Natural killer cell treated with Interleukin-12 subunit alpha and Interleukin-12 subunit beta and Interleukin-15 and Interleukin-18, amount 100 ng/mL, for 72 hours (primary cell): Measurements from ENCODE around the gene TPI1. TPM values are rescaled to one million over a fixed set of nuclear protein-coding genes. Genes with fewer than 3 reads are reported as not detected.
"Not testable (repeated sequence)": the region's sequence is repeated elsewhere in the genome, so short reads cannot be mapped to it uniquely, and the experiment has no call there.

Experiments
- ATAC-seq, 2 donors: fragments of 150-1000 bp; cut with Tn5 transposase in 1 of 2; sonication (Bioruptor Pico), chemical (Tn5 transposase) in 1 of 2; 2 replicates each; pipeline ENCODE4 v1.10.0; 2021
- DNase-seq: peaks from one replicate; pipeline ENCODE4 v3.0.0; 2022; ENCODE audit warnings: low spot score
- H3K27ac Mint-ChIP-seq, 2 donors: 1 replicate in 1 of 2; 2 replicates in 1 of 2; pipeline ENCODE4 v1.8.0; 2022; ENCODE audit warnings: mixed read lengths in 2 of 2, mild to moderate bottlenecking in 1 of 2, moderate library complexity in 1 of 2
- H3K27me3 Mint-ChIP-seq, 2 donors: 1 replicate in 1 of 2; 2 replicates in 1 of 2; pipeline ENCODE4 v1.8.0; 2022; ENCODE audit warnings: mixed read lengths in 2 of 2
- H3K36me3 Mint-ChIP-seq: one replicate; pipeline ENCODE4 v1.8.0; 2022; ENCODE audit warnings: mixed read lengths
- H3K4me1 Mint-ChIP-seq, 2 donors: 1 replicate in 1 of 2; 2 replicates in 1 of 2; pipeline ENCODE4 v1.8.0; 2022; ENCODE audit warnings: low read depth in 2 of 2, mixed read lengths in 2 of 2, mild to moderate bottlenecking in 1 of 2
- H3K4me3 Mint-ChIP-seq: one replicate; pipeline ENCODE4 v1.8.0; 2022; ENCODE audit warnings: mixed read lengths
- H3K9me3 Mint-ChIP-seq: 2 replicates; pipeline ENCODE4 v1.8.0; 2022; ENCODE audit warnings: mixed read lengths
- total RNA-seq, 2 donors: library from RNA; stranded (reverse); gene quantifications; one replicate each; pipeline ENCODE4 v1.2.3, GENCODE V29; 2022

The TPI1 gene
- total RNA-seq, 2 donors from 2014 or later: 1,157 to 1,903 TPM

DNA sequence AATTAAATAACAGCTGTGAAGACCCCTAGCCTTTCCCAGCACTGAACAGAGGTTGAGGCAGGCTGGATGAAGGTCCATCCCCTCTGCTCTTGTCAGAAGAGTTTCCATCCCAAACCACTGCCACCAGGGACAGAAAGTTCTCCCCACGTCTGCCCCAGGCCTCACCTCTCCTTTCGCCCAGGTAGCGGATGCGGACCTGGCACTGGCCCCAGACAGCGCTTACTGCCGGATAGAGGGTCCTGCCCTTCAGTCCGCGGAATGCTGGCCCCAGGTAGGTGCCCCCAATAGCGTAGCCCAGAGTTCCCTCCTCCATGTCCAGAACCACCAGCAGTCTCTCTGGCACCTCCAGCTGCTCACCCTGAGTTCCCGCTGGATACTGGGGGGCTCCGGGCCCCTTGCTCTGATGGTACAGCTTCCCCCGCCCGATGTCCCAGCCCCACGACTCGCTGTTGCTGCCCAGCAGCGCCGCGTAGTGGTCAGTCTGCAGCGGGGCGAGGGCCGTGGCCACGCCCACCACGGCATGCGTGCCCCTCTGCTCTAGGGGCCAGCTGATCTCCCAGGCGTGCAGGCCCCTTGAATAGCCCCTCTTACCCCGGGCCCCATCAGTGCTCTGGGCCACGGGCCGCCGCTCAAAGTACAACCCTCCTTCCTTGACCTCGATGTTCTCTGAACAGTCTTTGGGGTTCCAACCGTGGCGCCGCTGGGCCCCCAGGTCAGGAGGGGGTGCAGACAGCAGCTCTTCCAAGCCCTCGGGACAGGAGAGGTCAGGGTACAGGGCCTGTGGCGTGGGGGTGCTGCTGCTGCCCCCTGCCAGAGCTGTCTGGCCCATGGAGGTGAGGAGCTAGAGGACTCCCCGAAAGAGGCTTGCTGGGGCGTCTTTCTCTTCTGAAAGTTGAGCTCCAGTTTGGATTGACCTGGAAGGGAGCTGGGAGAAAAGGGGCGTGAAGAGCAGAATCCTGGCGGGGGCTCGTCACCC lies 5.0 kb downstream of the TPI1 start:
- Mint-ChIP-seq H3K27ac (peak overlapping the region; percentile 84 to 93), H3K27me3 (no peaks in the 10 kb centered on the region), H3K9me3 (no peaks in the 10 kb centered on the region), H3K36me3 (peaks cover 20% of the 10 kb centered on the region), H3K4me1 (peaks cover 54 to 60% of the 10 kb centered on the region in 2 donors), H3K4me3 (peak overlapping the region; percentile 94)
- peak; percentile 86 for DNase-seq
- peak; percentile 58 to 61 for ATAC-seq

DNA sequence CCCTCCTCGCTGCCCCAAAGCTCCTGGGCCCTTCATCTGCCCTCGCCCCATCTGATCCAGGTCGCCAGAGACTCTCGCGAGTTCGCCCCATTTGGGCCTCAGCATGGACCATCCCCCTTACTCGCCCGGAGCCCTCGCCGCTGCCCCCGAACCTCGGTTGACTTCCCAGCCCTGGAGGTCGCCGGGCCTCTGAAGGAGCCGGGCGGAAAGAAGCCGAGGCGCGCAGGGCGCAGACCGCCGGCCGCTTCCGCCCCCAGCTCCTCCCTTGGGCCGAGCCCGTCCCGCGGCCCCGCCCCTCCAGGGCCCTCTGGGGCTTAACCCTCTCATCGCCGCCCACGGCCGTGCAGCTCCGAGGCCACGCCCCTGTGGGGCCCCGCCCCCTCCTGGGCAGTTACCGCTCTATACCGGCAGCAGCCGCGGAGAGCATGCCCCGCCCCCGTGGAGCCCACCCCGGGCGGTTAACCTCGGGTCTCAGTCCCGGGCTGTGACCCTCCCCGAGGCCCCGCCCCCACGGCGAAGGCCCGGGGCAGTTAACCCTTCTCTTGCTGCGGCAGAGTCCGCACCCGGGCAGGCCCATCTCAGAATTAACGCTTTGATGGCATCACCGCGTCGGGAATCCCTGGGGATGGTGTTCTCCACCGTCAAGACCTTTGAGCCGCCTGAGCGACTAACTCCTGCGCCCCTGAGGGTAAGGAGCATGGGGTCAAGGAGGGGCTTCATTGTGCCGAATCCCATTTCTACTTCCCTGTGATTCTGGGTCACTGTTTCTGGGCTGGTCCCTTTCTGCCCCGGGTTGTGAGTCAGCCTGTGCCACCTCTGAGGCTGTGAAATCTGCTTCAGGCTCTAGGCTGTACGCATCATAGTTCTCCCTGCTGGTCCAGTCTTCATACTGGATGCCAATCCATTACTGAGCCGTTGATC lies 6.0 kb downstream of the TPI1 start, which contains the start of gene SPSB2:
SPSB2 (minus strand) TSS at position 210 of the 921 bp plus-strand sequence. CDS start 402 bp downstream, outside the sequence.
- peaks cover 18% of the 10 kb centered on the region for H3K36me3 Mint-ChIP-seq
- peak within 1 kb of the TSS; percentile 84 to 93 for H3K27ac Mint-ChIP-seq

DNA sequence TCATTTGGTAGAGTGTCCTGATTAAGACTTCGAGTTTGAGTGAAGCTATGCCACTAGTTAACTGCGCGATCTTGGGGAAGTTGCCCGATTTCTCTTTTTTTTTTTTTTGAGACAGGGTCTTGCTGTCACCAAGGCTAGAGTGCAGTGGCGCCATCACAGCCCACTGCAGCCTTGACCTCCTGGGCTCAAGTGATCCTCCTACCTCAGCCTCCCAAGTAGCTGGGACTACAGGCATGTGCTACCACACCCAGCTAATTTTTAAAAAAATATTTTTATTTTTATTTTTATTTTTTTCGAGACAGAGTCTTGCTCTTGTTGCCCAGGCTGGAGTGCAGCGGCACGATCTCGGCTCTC lies 6.7 kb downstream of the TPI1 start:
- DNase-seq: peak; percentile 8
- not testable (repeated sequence) for ATAC-seq, H3K27me3 Mint-ChIP-seq, H3K9me3 Mint-ChIP-seq
- Mint-ChIP-seq H3K27ac (peak overlapping the region; percentile 84 to 93), H3K36me3 (peaks cover 12% of the 10 kb centered on the region), H3K4me3 (peak overlapping the region; percentile 94), H3K4me1 (peaks cover 44 to 50% of the 10 kb centered on the region in 2 donors)

More for the DNA sequence above, 6.0 kb downstream of the TPI1 start, which contains the start of gene SPSB2:
- Mint-ChIP-seq H3K9me3 (no peaks in the 10 kb centered on the region), H3K4me3 (peak within 1 kb of the TSS; percentile 94), H3K27me3 (no peaks in the 10 kb centered on the region), H3K4me1 (peaks cover 50 to 56% of the 10 kb centered on the region in 2 donors)
- DNase-seq (peak; percentile 100), ATAC-seq (peak; percentile 93)

DNA sequence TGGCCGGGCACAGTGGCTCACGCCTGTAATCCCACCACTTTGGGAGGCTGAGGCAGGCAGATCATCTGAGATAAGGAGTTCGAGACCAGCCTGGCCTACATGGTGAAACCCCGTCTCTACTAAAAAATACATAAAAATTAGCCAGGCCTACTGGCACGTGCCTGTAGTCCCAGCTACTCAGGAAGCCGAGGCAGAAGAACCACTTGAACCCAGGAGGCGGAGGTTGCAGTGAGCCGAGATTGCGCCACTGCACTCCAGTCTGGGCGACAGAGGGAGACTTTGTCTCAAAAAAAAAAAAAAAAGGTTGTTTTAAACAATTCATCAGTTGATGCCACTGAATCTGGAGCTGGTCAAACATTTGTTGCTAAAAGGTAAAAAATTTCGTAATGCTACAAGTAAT lies 12.5 kb downstream of the TPI1 start:
- H3K4me3 Mint-ChIP-seq, H3K4me1 Mint-ChIP-seq, H3K27ac Mint-ChIP-seq, DNase-seq, ATAC-seq, H3K27me3 Mint-ChIP-seq, H3K9me3 Mint-ChIP-seq: not testable (repeated sequence)
- H3K36me3 Mint-ChIP-seq: peaks cover 11% of the 10 kb centered on the region

DNA sequence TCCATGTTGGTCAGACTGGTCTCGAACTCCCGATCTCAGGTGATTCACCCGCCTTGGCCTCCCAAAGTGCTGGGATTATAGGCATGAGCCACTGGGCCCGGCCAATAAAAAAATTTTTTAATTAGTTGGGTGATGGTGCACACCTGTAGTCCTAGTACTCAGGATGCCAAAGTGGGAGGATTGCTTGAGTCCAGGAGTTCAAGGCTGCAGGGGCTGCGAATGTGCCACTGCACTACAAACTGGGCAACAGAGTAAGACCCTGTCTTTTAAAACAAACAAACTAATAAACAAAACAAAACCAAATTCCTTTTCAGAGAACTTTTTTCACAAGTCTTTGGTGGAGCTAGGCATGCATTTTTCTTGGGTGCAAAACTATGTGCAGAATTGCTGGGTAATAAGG lies 15.9 kb downstream of the TPI1 start:
- Mint-ChIP-seq H3K27me3 (no peaks in the 10 kb centered on the region), H3K27ac (no peak overlapping the region), H3K4me3 (no peak overlapping the region), H3K36me3 (peaks cover 8% of the 10 kb centered on the region), H3K4me1 (no peaks in the 10 kb centered on the region), H3K9me3 (no peaks in the 10 kb centered on the region)
- DNase-seq: no peak
- no peak for ATAC-seq

DNA sequence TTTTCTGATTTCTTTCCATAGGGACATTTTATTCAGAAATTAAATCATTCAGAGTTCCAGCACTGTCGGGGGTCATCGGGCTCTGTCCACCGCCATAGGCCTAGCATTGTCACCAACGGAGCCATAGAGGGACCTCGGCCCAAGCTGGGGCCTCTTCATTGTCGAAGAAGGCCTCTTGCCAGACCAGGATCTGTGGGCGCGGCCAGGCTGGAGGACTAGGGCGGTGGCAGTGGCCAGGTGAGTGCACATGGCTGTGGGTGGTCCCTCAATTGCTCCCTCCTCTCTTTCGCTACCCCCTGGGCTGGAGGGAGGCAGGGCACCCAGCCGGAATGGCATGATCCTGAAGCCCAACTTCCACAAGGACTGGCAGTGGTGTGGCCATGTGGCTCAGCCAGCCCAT lies 16.4 kb downstream of the TPI1 start:
- Mint-ChIP-seq H3K4me3 (no peak overlapping the region), H3K4me1 (no peaks in the 10 kb centered on the region), H3K27ac (no peak overlapping the region), H3K36me3 (peaks cover 8% of the 10 kb centered on the region), H3K9me3 (no peaks in the 10 kb centered on the region), H3K27me3 (no peaks in the 10 kb centered on the region)
- peak in 1 of 2 donors; percentile 43 for ATAC-seq
- DNase-seq: peak; percentile 41

DNA sequence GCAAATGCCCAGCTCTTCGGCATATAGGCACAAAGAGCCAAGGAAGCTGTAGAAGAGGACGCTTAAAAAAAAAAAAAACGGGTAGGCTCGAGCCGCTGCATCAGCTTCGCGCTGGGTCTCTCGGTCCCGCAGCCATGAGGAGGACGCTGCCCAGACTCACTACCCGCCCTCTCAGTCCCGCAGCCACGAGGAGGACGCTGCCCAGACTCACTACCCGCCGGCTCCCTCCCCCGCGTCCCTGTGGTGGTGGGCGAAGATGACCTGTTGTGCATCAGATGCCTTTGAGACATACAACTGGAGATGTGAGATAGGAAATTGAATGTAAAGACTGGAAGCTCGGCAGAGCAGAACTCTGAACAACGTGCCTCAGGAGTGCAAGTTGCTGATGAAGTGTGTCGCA lies 17.2 kb downstream of the TPI1 start:
- no peak overlapping the region for H3K4me3 Mint-ChIP-seq
- no peak overlapping the region for H3K27ac Mint-ChIP-seq
- H3K36me3 Mint-ChIP-seq: peaks cover 8% of the 10 kb centered on the region

DNA sequence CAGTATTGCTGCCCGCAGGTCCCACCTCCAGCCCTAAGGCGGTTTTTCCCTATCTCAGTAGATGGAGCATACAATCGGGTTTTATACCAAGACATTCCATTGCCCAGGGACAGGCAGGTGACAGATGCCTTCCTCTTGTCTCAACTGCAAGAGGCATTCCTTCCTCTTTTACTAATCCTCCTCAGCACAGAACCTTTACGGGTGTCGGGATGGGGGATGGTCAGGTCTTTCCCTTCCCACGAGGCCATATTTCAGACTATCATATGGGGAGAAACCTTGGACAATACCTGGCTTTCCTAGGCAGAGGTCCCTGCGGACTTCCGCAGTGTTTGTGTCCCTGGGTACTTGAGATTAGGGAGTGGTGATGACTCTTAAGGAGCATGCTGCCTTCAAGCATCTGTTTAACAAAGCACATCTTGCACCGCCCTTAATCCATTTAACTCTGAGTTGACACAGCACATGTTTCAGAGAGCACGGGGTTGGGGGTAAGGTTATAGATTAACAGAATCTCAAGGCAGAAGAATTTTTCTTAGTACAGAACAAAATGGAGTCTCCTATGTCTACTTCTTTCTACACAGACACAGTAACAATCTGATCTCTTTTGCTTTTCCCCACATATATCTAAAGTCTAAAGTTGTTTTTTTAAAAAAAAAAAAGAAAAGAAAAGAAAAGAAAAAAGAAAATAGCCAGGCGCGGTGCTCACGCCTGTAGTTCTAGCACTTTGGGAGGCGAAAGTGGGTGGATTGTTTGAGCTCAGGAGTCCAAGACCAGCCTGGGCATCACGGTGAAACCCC lies 19.1 kb downstream of the TPI1 start:
- H3K27ac Mint-ChIP-seq, DNase-seq, H3K27me3 Mint-ChIP-seq, H3K9me3 Mint-ChIP-seq, H3K4me1 Mint-ChIP-seq, ATAC-seq, H3K36me3 Mint-ChIP-seq, H3K4me3 Mint-ChIP-seq: not testable (repeated sequence)

More for the DNA sequence above, 17.2 kb downstream of the TPI1 start:
- Mint-ChIP-seq H3K9me3 (no peaks in the 10 kb centered on the region), H3K27me3 (no peaks in the 10 kb centered on the region), H3K4me1 (no peaks in the 10 kb centered on the region)
- DNase-seq: no peak
- no peak for ATAC-seq

DNA sequence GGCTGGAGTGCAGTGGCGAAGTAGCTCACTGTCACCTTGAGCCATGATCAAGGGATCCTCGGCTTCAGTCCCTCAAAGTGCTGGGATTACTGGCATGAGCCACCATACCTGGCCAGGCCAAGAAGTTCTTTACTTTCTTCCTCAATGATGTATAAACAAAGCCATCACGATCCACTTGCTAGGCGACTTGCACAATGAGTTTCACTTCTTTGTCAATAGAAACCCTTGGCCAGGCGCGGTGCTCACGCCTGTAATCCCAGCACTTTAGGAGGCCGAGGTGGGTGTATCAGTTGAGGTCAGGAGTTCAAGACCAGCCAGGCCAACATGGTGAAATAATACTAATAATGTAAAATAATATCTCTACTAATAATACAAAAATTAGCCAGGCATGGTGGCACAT lies 20.1 kb downstream of the TPI1 start:
- no peak overlapping the region for H3K27ac Mint-ChIP-seq

DNA sequence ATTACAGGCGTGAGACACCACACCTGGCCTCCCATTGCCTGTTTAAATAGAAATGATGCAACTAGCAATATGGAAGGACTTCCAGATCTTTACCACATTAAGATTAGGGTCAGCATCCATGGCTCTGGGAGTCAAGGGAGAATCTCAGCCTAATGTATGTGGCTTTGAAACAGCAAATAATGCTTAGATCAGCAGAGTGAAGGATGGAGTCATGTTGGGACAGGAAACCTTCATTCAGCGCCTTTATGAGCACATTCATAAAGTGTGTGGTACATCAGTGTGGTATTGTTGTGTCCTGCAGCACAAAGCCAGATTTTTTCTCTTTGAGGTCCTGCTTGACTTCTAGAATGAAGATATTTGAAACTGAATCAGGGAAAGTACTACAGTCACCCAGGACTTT lies 21.0 kb downstream of the TPI1 start:
- Mint-ChIP-seq H3K4me1 (peaks cover 11 to 12% of the 10 kb centered on the region in 2 donors), H3K27me3 (no peaks in the 10 kb centered on the region), H3K9me3 (no peaks in the 10 kb centered on the region), H3K27ac (no peak overlapping the region), H3K4me3 (no peak overlapping the region), H3K36me3 (peaks cover 8% of the 10 kb centered on the region)
- ATAC-seq: no peak
- DNase-seq: peak; percentile 47

More for the DNA sequence above, 20.1 kb downstream of the TPI1 start:
- Mint-ChIP-seq H3K4me3 (no peak overlapping the region), H3K4me1 (peaks cover 11 to 12% of the 10 kb centered on the region in 2 donors), H3K36me3 (peaks cover 8% of the 10 kb centered on the region), H3K27me3 (no peaks in the 10 kb centered on the region), H3K9me3 (no peaks in the 10 kb centered on the region)
- peak; percentile 23 for DNase-seq
- ATAC-seq: no peak

DNA sequence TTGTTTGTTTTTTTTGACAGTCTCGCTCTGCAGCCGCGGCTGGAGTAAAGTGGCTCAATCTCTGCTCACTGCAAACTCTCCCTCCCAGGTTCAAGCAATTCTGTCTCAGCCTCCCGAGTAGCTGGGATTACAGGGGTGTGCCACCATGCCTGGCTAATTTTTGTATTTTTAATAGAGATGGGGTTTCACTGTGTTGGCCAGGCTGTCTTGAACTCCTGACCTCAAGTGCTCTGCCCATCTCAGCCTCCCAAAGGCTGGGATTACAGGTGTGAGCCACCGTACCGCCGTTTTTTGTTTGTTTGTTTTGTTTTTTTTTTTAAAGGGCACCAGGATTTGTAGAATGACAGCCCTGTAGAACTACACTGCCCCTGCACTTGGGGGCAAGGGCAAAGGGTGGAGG lies 21.5 kb downstream of the TPI1 start:
- not testable (repeated sequence) for H3K4me3 Mint-ChIP-seq, H3K9me3 Mint-ChIP-seq, ATAC-seq, H3K36me3 Mint-ChIP-seq, H3K27ac Mint-ChIP-seq, H3K27me3 Mint-ChIP-seq
- peak; percentile 49 for DNase-seq
- H3K4me1 Mint-ChIP-seq: peaks cover 11 to 12% of the 10 kb centered on the region in 2 donors

DNA sequence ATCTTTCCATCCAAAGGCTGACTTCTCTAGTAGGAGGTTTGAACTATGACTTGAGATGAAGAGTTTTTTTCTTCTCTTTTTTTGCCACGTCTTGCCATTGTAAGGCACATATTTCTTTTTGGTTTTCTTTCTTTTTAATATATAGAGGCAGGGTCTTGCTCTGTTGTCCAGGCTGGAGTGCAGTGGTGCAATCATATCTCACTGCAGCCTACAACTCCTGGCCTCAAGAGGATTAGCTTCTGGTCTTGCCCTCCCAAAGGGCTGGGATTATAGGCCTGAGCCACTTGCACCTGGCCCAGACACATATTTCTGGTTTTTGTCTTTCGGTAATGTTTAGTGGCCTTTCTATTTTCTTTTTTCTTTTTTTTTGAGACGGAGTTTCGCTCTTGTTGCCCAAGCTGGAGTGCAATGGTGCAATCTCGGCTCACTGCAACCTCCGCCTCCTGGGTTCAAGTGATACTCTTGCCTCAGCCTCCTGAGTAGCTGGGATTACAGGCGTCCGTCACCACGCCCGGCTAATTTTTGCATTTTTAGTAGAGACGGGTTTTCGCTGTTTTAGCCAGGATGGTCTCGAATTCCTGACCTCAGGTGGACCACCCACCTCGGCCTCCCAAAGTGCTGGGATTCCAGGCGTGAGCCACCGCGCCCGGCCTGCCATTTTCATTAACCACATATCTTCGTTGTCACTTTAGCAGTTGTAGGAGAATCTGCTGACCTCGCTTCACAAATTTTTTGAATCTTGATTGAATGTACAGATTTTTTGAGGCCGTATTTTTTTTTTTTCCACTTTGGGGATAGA lies 22.6 kb downstream of the TPI1 start:
- not testable (repeated sequence) for DNase-seq, ATAC-seq
- peaks cover 11 to 12% of the 10 kb centered on the region in 2 donors for H3K4me1 Mint-ChIP-seq

More for the DNA sequence above, 22.6 kb downstream of the TPI1 start:
- H3K36me3 Mint-ChIP-seq, H3K27me3 Mint-ChIP-seq, H3K9me3 Mint-ChIP-seq: not testable (repeated sequence)
- Mint-ChIP-seq H3K4me3 (peak overlapping the region; percentile 87), H3K27ac (peak overlapping the region; percentile 94 to 95)
